HG02943 (cell line): ENCODE results near the gene CTBP2.
"Not testable (repeated sequence)": the region's sequence is repeated elsewhere in the genome, so short reads cannot be mapped to it uniquely, and the experiment has no call there.

Experiments
- ATAC-seq: cut with Tn5 transposase; IDR thresholded peaks from one replicate; pipeline ENCODE4 v1.9.1; 2021; ENCODE audit warnings: mild to moderate bottlenecking, low read depth, moderate library complexity; ENCODE audit not compliant: unreplicated experiment

The CTBP2 gene

GRCh38 chr10:124993736-124994451 is 166.5 kb downstream of the CTBP2 start:
- ATAC-seq, result no peak

- no peak for ATAC-seq
Observed at GRCh38 chr10:124993345-124993708, 167.0 kb downstream of the CTBP2 start.

- no peak for ATAC-seq
Observed at GRCh38 chr10:124992462-124993344, 167.7 kb downstream of the CTBP2 start.

- no peak for ATAC-seq
Observed at GRCh38 chr10:124991835-124992234, 168.5 kb downstream of the CTBP2 start.

GRCh38 chr10:124990671-124991625 is 169.4 kb downstream of the CTBP2 start:
- no peak for ATAC-seq

GRCh38 chr10:124989526-124989925 is 170.8 kb downstream of the CTBP2 start:
- no peak for ATAC-seq

- not testable (repeated sequence) for ATAC-seq
Observed at GRCh38 chr10:124988753-124989152, 171.6 kb downstream of the CTBP2 start.

GRCh38 chr10:124987788-124988187 is 172.6 kb downstream of the CTBP2 start:
- ATAC-seq, result no peak

GRCh38 chr10:124985162-124985561 is 175.2 kb downstream of the CTBP2 start:
- ATAC-seq, result no peak

- ATAC-seq, result no peak
Observed at GRCh38 chr10:124984376-124984775, 176.0 kb downstream of the CTBP2 start.

GRCh38 chr10:124983321-124983720 is 177.0 kb downstream of the CTBP2 start:
- ATAC-seq, result no peak

- no peak for ATAC-seq
Observed at GRCh38 chr10:124978376-124978725, 182.0 kb downstream of the CTBP2 start.

GRCh38 chr10:124977648-124978375 is 182.6 kb downstream of the CTBP2 start:
- no peak for ATAC-seq

- ATAC-seq, result no peak
Observed at GRCh38 chr10:124977161-124977560, 183.2 kb downstream of the CTBP2 start.

- peak; percentile 74 for ATAC-seq
Observed at GRCh38 chr10:124975977-124976514, 184.3 kb downstream of the CTBP2 start.

GRCh38 chr10:124974131-124974530 is 186.2 kb downstream of the CTBP2 start:
- no peak for ATAC-seq

GRCh38 chr10:124972637-124973036 is 187.7 kb downstream of the CTBP2 start:
- ATAC-seq, result no peak

GRCh38 chr10:124971276-124971675 is 189.1 kb downstream of the CTBP2 start:
- no peak for ATAC-seq

GRCh38 chr10:124967255-124967654 is 193.1 kb downstream of the CTBP2 start:
- ATAC-seq, result no peak

GRCh38 chr10:124966008-124966407 is 194.4 kb downstream of the CTBP2 start:
- no peak for ATAC-seq
